ENCODE results near the gene MAP4K1. TPM values are rescaled to one million over a fixed set of nuclear protein-coding genes. Genes with fewer than 3 reads are reported as not detected.

MAP4K1 gene
- total and polyA plus RNA-seq, 2 of the 13 experiments (the other 11 are each of a cell fraction or from before 2014, with no cell fraction given), result 0.24 to 0.89 TPM

- TF ChIP-seq ATF4 (CRISPR knock-in tag; IDR thresholded peaks at IDR 0.05) (no peak), ZNF792 (CRISPR knock-in tag; IDR thresholded peaks at IDR 0.05) (peak; percentile 71; the same call in 1 of the 2 replicates), RERE (CRISPR knock-in tag; IDR thresholded peaks at IDR 0.05; ENCODE audit: low read depth) (no peak), NFE2 (CRISPR knock-in tag; IDR thresholded peaks at IDR 0.05) (no peak), ZNF567 (CRISPR knock-in tag; IDR thresholded peaks at IDR 0.05; ENCODE audit: borderline replicate concordance) (peak; percentile 25; the same call in 1 of the 2 replicates), ISL2 (CRISPR knock-in tag; IDR thresholded peaks at IDR 0.05) (0 out of 2 replicates have a peak, but pooled peaks have one; percentile 43), ZNF879 (CRISPR knock-in tag; IDR thresholded peaks at IDR 0.05) (no peak; the same call in 1 of the 2 replicates), SOX13 (IDR thresholded peaks at IDR 0.05) (peak; percentile 39; the same call in 1 of the 2 replicates), SOX13 (CRISPR knock-in tag; conservative IDR thresholded peaks at IDR 0.05 in 1 of 2, IDR thresholded peaks at IDR 0.05 in 1 of 2) (0 out of 4 replicates have a peak, but pooled peaks of 1 of the 2 experiments have one; percentile 5), HNF4A (CRISPR knock-in tag; IDR thresholded peaks at IDR 0.05) (peak; percentile 9; the same call in 1 of the 2 replicates), HBP1 (CRISPR knock-in tag; IDR thresholded peaks at IDR 0.05; ENCODE audit: low read depth) (peak; percentile 48; the same call in 1 of the 2 replicates), ZNF891 (CRISPR knock-in tag; IDR thresholded peaks at IDR 0.05) (peak; percentile 85; the same call in 1 of the 2 replicates), ZNF274 (CRISPR knock-in tag; IDR thresholded peaks at IDR 0.05) (no peak), AGO2 (optimal IDR thresholded peaks at IDR 0.05; ENCODE audit: low read depth, low read length) (peak; percentile 93), ZNF709 (CRISPR knock-in tag; IDR thresholded peaks at IDR 0.05) (peak; percentile 79), ZNF276 (CRISPR knock-in tag; IDR thresholded peaks at IDR 0.05; ENCODE audit: low read depth) (no peak), GPN1 (CRISPR knock-in tag; IDR thresholded peaks at IDR 0.05; ENCODE audit: borderline replicate concordance) (no peak), ZMYM4 (CRISPR knock-in tag; IDR thresholded peaks at IDR 0.05) (0 out of 2 replicates have a peak, but pooled peaks have one; percentile 51)
Measured at GRCh38 chr19:38647368-38647965, 29.7 kb upstream of the MAP4K1 start, which contains the start of gene ACTN4 (continued).

Data from HepG2 (cell line).